HepG2 (cell line): ENCODE measurements around the gene MIEF2. TPM values are rescaled to one million over a fixed set of nuclear protein-coding genes. Genes with fewer than 3 reads are reported as not detected.

Experiments
- ATAC-seq: fragments of 200-7000 bp; cut with Tn5 transposase; 3 replicates; pipeline ENCODE4 v1.9.1; 2020; ENCODE audit warnings: mild to moderate bottlenecking, moderate library complexity
- BruUV-seq: library from RNA; stranded (reverse); fragments of 400-500 nt; replicated peaks from 2 replicates; lab custom pipeline; 2021; lab: Mats Ljungman, UMichigan
- CTCF ChIA-PET: fragments of 300-600 bp; formaldehyde crosslinking; extraction: SDS; loops from one replicate; lab custom pipeline; 2021; ENCODE audit warnings: low total read pairs, inconsistent platforms, low intra/inter-chr PET ratio; lab: Yijun Ruan, JAX
- POLR2A ChIA-PET: fragments of 350-600 bp; sonication (Branson Sonifier 250); formaldehyde crosslinking; loops from one replicate; lab custom pipeline; 2020; ENCODE audit warnings: antibody characterized with exemption, inconsistent platforms; lab: Yijun Ruan, JAX
- DNase-seq: peaks from one replicate; pipeline ENCODE4 v3.0.0-alpha.2; 2015; ENCODE audit warnings: low spot score
- FAIRE-seq: peaks from 3 replicates; lab custom pipeline; 2011; peaks lifted over from hg19 to GRCh38; lab: Jason Lieb, UNC
- H2AFZ ChIP-seq: one replicate; pipeline ENCODE4 v1.6.1; 2011; ENCODE audit warnings: low read length, inconsistent platforms
- H3K27ac ChIP-seq: fragments of 300-600 bp; 3 replicates; pipeline ENCODE4 v1.8.0; 2011; ENCODE audit warnings: mixed run types, mild to moderate bottlenecking, mixed read lengths, low read length, inconsistent platforms; ENCODE audit not compliant: insufficient read depth; ENCODE audit errors: extremely low read length
- H3K27me3 ChIP-seq, 2 experiments: fragments of 200-600 bp in 1 of 2; 2 replicates in 1 of 2; 3 replicates in 1 of 2; pipeline versions ENCODE4 v1.6.0 to v1.8.0; 2011; ENCODE audit warnings: low read length in 2 of 2, mild to moderate bottlenecking in 2 of 2, moderate library complexity in 2 of 2, inconsistent platforms in 1 of 2; ENCODE audit not compliant: insufficient read depth in 2 of 2, control insufficient read depth in 1 of 2
- H3K36me3 ChIP-seq, 2 experiments: fragments of 200-600 bp in 1 of 2; replicated peaks in 1 of 2; 2 replicates in 1 of 2; 3 replicates in 1 of 2; pipeline versions ENCODE4 v1.5.1 to v1.8.0; 2011; ENCODE audit warnings: low read length in 2 of 2, inconsistent platforms in 1 of 2; ENCODE audit not compliant: insufficient read depth in 2 of 2, control insufficient read depth in 1 of 2
- H3K4me1 ChIP-seq: 2 replicates; pipeline ENCODE4 v1.5.1; 2012; ENCODE audit warnings: low read length, inconsistent platforms; ENCODE audit not compliant: insufficient read depth
- H3K4me2 ChIP-seq: 2 replicates; pipeline ENCODE4 v1.6.0; 2011; ENCODE audit warnings: low read depth, low read length, inconsistent platforms
- H3K4me3 ChIP-seq, 3 experiments: fragments of 200-600 bp in 1 of 3; sonication (generic), shearing (Covaris generic) in 1 of 3; replicated peaks in 1 of 3; 2 replicates each; pipeline ENCODE4 v1.5.1; 2011 to 2016; ENCODE audit warnings: low read length in 3 of 3, inconsistent platforms in 2 of 3, low read depth in 2 of 3, mild to moderate bottlenecking in 2 of 3, control low read depth in 1 of 3, mixed read lengths in 1 of 3; ENCODE audit not compliant: insufficient read depth in 1 of 3
- H3K79me2 ChIP-seq: one replicate; pipeline ENCODE4 v1.6.1; 2011; ENCODE audit warnings: low read length, inconsistent platforms; ENCODE audit not compliant: insufficient read depth
- H3K9ac ChIP-seq: 2 replicates; pipeline ENCODE4 v1.6.0; 2011; ENCODE audit warnings: mild to moderate bottlenecking, low read depth, low read length, inconsistent platforms; ENCODE audit not compliant: insufficient read depth
- H3K9me3 ChIP-seq: 2 replicates; pipeline ENCODE4 v1.5.1; 2012; ENCODE audit warnings: mild to moderate bottlenecking, low read length
- H4K20me1 ChIP-seq: 2 replicates; pipeline ENCODE4 v1.6.0; 2011; ENCODE audit warnings: inconsistent platforms, mild to moderate bottlenecking, low read length, moderate library complexity; ENCODE audit not compliant: insufficient read depth
- BCL3 ChIP-seq: sonication (generic); formaldehyde crosslinking; IDR thresholded peaks from 2 replicates; pipeline ENCODE4 v1.5.1; 2020; ENCODE audit warnings: mild to moderate bottlenecking, missing genetic modification reagents, moderate library complexity
- GABPA ChIP-seq, 2 experiments: IDR thresholded peaks; 2 replicates each; pipeline ENCODE4 v1.6.1; 2011 to 2016; ENCODE audit warnings: low read depth in 2 of 2, low read length in 1 of 2, missing biosample characterization in 1 of 2, missing genetic modification characterization in 1 of 2
- GATAD1 ChIP-seq: IDR thresholded peaks from 2 replicates; pipeline ENCODE4 v1.6.1; 2016; ENCODE audit warnings: missing genetic modification reagents, missing compliant biosample characterization
- IKZF4 ChIP-seq: sonication (generic); formaldehyde crosslinking; IDR thresholded peaks from 2 replicates; pipeline ENCODE4 v1.5.1; 2020; ENCODE audit warnings: borderline replicate concordance, mild to moderate bottlenecking, low read depth, missing genetic modification reagents; ENCODE audit errors: not compliant biosample characterization
- KDM3A ChIP-seq: IDR thresholded peaks from 2 replicates; pipeline ENCODE4 v1.6.1; 2018; ENCODE audit warnings: low read depth, missing compliant biosample characterization
- MIER3 ChIP-seq: IDR thresholded peaks from 2 replicates; pipeline ENCODE4 v1.6.1; 2016; ENCODE audit warnings: missing compliant biosample characterization, borderline replicate concordance
- POGK ChIP-seq: sonication (generic); formaldehyde crosslinking; conservative IDR thresholded peaks from 2 replicates; pipeline ENCODE4 v1.8.0; 2022; ENCODE audit warnings: mild to moderate bottlenecking, moderate library complexity, missing genetic modification reagents
- RFXANK ChIP-seq: IDR thresholded peaks from 2 replicates; pipeline ENCODE4 v1.6.1; 2016
- ZFP37 ChIP-seq: sonication (generic); formaldehyde crosslinking; IDR thresholded peaks from 2 replicates; pipeline ENCODE4 v1.4.0; 2020; ENCODE audit warnings: missing genetic modification reagents, borderline replicate concordance
- ZNF20 ChIP-seq: sonication (generic); formaldehyde crosslinking; IDR thresholded peaks from 2 replicates; pipeline ENCODE4 v1.4.0; 2020; ENCODE audit warnings: mild to moderate bottlenecking, moderate library complexity, missing genetic modification reagents
- ZNF563 ChIP-seq: sonication (generic); formaldehyde crosslinking; IDR thresholded peaks from 2 replicates; pipeline ENCODE4 v1.8.0; 2022; ENCODE audit warnings: mild to moderate bottlenecking, moderate library complexity, missing genetic modification reagents
- ZNF816 ChIP-seq: sonication (generic); formaldehyde crosslinking; IDR thresholded peaks from 2 replicates; pipeline ENCODE4 v1.8.0; 2022; ENCODE audit warnings: missing genetic modification reagents, mild to moderate bottlenecking, borderline replicate concordance
- WGBS: methylation state at CpG from one replicate; pipeline ENCODE4 v1.1.6; 2017; ENCODE audit warnings: low lambda C conversion rate; 5-methylcytosine and 5-hydroxymethylcytosine counted together
- in situ Hi-C: cut with HindIII; loops from 2 replicates; pipeline ENCODE4 v1.10.0; 2017; ENCODE audit warnings: low pct_unique_long_range_greater_than_20kb; ENCODE audit not compliant: extremely low pct_ligation_motif_present
- intact Hi-C: fragments of 100-400 bp; cut with micrococcal nuclease; formaldehyde crosslinking; loops from one replicate; pipeline ENCODE4 v1.10.0; 2022; ENCODE audit not compliant: unreplicated experiment
- polyA plus RNA-seq, 8 experiments: library from polyadenylated mRNA; depleted of rRNA in 3 of 8; stranded (reverse) in 7 of 8; unstranded in 1 of 8; fragments of >200 nt; fragmentation: Illumina TruSeq in 4 of 8; extraction: Trizol in 4 of 8; gene quantifications; 2 replicates each; pipeline versions ENCODE4 v1.2.1 to v1.2.3, GENCODE V29; 2011 to 2016; ENCODE audit warnings: low read depth in 4 of 8, missing spikeins in 1 of 8, mixed read lengths in 1 of 8; ENCODE audit not compliant: insufficient read depth in 1 of 8
- total RNA-seq, 5 experiments: library from RNA; depleted of rRNA; stranded (reverse); fragments of >200 nt; fragmentation: Illumina TruSeq; extraction: Trizol; gene quantifications; 2 replicates each; pipeline ENCODE4 v1.2.3, GENCODE V29; 2016; ENCODE audit warnings: low read depth in 1 of 5
- TF ChIP-seq, protein P1 (sequence below): sonication (generic); formaldehyde crosslinking; IDR thresholded peaks from 2 replicates; pipeline ENCODE4 v1.4.0; 2020; ENCODE audit warnings: mild to moderate bottlenecking, missing genetic modification reagents
- TF ChIP-seq, protein P2 (sequence below), 2 experiments: sonication (generic) in 1 of 2; formaldehyde crosslinking in 1 of 2; IDR thresholded peaks; 2 replicates each; pipeline versions ENCODE4 v1.4.0 to v1.6.1; 2018 to 2020; ENCODE audit warnings: missing genetic modification reagents in 2 of 2, borderline replicate concordance in 1 of 2, low read depth in 1 of 2, mild to moderate bottlenecking in 1 of 2, missing biosample characterization in 1 of 2
- TF ChIP-seq, protein P3 (sequence below): sonication (generic); formaldehyde crosslinking; IDR thresholded peaks from 2 replicates; pipeline ENCODE4 v1.8.0; 2022; ENCODE audit warnings: mild to moderate bottlenecking, missing genetic modification reagents; ENCODE audit not compliant: insufficient replicate concordance

The MIEF2 gene
- total and polyA plus RNA-seq, 2 of the 13 experiments (the other 11 are each of a cell fraction or from before 2014, with no cell fraction given) = 6.0 to 8.0 TPM

DNA sequence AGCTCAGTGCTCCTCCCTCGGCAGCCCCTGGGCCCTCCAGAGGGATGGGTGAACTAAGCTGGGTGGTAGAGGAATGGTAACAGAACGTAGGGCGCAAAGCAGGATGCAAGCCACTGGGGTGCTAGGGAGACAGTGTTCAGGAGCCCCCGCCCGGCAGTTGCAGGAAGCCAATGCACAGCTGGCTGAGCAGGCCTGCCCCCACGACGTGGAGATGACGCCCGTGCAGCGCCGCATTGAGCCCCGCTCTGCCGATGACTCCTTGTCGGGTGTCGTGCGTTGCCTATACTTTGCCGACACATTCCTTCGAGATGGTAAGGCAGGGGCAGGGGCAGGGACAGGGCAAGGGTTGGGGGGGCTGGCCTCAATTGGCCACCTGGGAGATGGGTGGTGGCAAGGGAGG lies 22.2 kb upstream of the MIEF2 start:
- no peak for ATAC-seq
- BruUV-seq = no TSS peak
- Histone ChIP-seq H3K27ac (no peak overlapping the region), H3K27me3 (no peaks in the 10 kb centered on the region), H4K20me1 (no peaks in the 10 kb centered on the region), H3K4me2 (no peak overlapping the region), H3K9me3 (no peaks in the 10 kb centered on the region), H2AFZ (no peak overlapping the region), H3K9ac (no peak overlapping the region), H3K4me3 (no peak overlapping the region), H3K79me2 (no peaks in the 10 kb centered on the region), H3K4me1 (no peaks in the 10 kb centered on the region), H3K36me3 (peaks cover 9 to 22% of the 10 kb centered on the region in 2 experiments; a peak in 4 of 5 replicates)
- POLR2A ChIA-PET = no interaction called here
- no peak for FAIRE-seq
- CTCF ChIA-PET = no interaction called here
- TF ChIP-seq ZNF816 (no peak), GABPA (IDR thresholded peaks at IDR 0.05; ENCODE audit: low read depth, low read length) (no peak), GABPA (CRISPR knock-in tag; IDR thresholded peaks at IDR 0.05; ENCODE audit: low read depth) (no peak), POGK (CRISPR knock-in tag) (no peak), ZNF563 (CRISPR knock-in tag) (no peak), ZNF20 (CRISPR knock-in tag) (no peak), MIER3 (no peak), RFXANK (CRISPR knock-in tag) (no peak), ZFP37 (CRISPR knock-in tag) (no peak), GATAD1 (CRISPR knock-in tag) (no peak), BCL3 (CRISPR knock-in tag) (no peak), KDM3A (CRISPR knock-in tag) (no peak), IKZF4 (CRISPR knock-in tag) (no peak)
- TF ChIP-seq, protein P1, sequence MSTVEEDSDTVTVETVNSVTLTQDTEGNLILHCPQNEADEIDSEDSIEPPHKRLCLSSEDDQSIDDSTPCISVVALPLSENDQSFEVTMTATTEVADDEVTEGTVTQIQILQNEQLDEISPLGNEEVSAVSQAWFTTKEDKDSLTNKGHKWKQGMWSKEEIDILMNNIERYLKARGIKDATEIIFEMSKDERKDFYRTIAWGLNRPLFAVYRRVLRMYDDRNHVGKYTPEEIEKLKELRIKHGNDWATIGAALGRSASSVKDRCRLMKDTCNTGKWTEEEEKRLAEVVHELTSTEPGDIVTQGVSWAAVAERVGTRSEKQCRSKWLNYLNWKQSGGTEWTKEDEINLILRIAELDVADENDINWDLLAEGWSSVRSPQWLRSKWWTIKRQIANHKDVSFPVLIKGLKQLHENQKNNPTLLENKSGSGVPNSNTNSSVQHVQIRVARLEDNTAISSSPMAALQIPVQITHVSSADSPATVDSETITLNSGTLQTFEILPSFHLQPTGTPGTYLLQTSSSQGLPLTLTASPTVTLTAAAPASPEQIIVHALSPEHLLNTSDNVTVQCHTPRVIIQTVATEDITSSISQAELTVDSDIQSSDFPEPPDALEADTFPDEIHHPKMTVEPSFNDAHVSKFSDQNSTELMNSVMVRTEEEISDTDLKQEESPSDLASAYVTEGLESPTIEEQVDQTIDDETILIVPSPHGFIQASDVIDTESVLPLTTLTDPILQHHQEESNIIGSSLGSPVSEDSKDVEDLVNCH (CRISPR knock-in tag) = no peak
- TF ChIP-seq, protein P2, sequence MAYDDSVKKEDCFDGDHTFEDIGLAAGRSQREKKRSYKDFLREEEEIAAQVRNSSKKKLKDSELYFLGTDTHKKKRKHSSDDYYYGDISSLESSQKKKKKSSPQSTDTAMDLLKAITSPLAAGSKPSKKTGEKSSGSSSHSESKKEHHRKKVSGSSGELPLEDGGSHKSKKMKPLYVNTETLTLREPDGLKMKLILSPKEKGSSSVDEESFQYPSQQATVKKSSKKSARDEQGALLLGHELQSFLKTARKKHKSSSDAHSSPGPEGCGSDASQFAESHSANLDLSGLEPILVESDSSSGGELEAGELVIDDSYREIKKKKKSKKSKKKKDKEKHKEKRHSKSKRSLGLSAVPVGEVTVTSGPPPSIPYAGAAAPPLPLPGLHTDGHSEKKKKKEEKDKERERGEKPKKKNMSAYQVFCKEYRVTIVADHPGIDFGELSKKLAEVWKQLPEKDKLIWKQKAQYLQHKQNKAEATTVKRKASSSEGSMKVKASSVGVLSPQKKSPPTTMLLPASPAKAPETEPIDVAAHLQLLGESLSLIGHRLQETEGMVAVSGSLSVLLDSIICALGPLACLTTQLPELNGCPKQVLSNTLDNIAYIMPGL (CRISPR knock-in tag; IDR thresholded peaks at IDR 0.05; ENCODE audit: borderline replicate concordance in 1 of 2, low read depth in 1 of 2) = no peak
- TF ChIP-seq, protein P3, sequence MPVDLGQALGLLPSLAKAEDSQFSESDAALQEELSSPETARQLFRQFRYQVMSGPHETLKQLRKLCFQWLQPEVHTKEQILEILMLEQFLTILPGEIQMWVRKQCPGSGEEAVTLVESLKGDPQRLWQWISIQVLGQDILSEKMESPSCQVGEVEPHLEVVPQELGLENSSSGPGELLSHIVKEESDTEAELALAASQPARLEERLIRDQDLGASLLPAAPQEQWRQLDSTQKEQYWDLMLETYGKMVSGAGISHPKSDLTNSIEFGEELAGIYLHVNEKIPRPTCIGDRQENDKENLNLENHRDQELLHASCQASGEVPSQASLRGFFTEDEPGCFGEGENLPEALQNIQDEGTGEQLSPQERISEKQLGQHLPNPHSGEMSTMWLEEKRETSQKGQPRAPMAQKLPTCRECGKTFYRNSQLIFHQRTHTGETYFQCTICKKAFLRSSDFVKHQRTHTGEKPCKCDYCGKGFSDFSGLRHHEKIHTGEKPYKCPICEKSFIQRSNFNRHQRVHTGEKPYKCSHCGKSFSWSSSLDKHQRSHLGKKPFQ (CRISPR knock-in tag) = no peak
- in situ Hi-C loops (no loop called here), intact Hi-C loops (no loop called here)
- no peak for DNase-seq
- 92% methylated on average over 16 of the region's 18 CpGs for WGBS
